Stimulated activated CD4-positive, alpha-beta T cell treated with anti-CD3 and anti-CD28 coated beads, Interleukin-1b, Interleukin-23, amount 100 ng/mL, for 24 hours (primary cell): ENCODE measurements around the gene PTPRG.
A peak's percentile ranks its signal among the peaks of the same experiment; 100 is the strongest.

Source experiments
- DNase-seq, 4 experiments: peaks; one replicate each; pipeline ENCODE4 v3.0.0-alpha.2; 2020; ENCODE audit warnings: low read depth in 4 of 4, low spot score in 1 of 4

Gene PTPRG

DNA sequence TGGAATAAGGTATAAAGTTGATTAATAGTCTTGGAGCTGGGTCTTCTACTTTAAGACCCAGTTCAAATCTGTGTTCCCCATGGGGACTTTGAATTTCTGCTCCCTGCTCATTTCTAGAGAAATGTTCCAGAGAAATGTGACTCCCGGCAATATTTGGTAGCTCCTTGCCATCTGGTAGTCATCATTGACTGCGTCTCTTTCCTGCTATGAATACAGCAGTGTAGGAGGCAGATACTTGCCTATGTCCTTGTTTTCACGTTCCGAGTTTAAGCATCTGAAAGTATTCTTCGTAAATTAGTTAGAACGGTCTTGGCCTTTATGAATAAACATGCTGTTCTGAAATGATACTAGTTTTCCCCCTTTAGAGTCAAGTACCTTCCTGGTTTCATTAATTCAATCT is 352.9 kb downstream of the PTPRG start:
- no peak for DNase-seq

DNA sequence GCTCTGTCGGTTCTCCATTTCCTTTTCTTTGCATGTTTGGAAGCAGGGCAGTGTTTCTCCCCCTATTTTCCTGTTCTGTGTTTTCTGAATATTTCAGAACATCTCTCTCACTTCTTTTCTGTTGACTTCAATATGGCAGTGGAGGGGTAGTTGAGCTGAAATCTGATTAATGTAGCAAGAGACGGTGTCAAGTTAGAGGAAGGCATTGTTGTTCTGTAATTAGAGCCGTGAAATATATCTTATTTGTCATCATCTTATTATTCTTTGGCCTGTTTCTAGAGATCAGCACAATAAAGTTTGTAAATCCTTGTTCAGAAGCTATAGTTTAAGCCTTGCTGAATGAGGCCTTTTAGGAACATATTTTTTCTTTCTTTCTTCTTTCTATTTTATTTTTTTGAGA is 353.9 kb downstream of the PTPRG start:
- DNase-seq, result no peak

DNA sequence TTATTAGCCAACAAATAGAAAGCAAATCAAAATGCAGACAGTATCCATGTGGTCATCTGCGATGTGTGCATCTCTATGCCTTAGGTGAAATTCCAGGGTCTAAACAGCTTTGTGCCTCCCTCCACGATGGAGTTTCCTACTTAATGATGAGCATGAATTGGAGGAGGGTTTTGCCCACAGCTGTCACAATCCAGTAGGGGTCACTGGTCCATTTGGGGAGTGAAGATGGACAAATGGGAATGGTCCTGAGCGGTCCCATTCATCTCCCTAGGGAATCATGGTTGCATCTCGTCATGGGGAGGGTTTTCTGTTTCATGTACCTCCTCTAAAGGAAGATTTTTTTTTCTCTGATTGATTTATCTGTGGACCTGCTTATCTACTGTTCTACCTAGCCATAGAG is 358.0 kb downstream of the PTPRG start:
- no peak for DNase-seq

DNA sequence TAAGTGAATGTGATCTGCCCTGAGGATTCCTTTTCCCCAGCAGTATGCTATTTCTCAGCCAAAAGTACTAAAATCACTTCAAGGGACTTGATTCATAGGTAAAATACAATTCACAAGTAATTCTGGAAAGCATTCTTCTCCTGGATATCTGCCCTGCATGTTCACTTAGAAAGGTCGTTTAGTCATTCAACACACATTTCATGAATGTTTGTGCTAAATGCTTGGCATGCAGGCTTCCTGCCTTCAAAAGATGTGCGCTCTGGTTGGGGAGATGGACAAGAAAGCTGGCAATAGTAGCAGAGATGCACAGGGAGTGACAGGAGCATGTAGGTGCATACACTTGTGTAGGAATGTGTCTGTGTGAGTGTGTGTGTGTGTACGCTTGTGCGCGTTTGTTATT is 360.7 kb downstream of the PTPRG start:
- no peak for DNase-seq

DNA sequence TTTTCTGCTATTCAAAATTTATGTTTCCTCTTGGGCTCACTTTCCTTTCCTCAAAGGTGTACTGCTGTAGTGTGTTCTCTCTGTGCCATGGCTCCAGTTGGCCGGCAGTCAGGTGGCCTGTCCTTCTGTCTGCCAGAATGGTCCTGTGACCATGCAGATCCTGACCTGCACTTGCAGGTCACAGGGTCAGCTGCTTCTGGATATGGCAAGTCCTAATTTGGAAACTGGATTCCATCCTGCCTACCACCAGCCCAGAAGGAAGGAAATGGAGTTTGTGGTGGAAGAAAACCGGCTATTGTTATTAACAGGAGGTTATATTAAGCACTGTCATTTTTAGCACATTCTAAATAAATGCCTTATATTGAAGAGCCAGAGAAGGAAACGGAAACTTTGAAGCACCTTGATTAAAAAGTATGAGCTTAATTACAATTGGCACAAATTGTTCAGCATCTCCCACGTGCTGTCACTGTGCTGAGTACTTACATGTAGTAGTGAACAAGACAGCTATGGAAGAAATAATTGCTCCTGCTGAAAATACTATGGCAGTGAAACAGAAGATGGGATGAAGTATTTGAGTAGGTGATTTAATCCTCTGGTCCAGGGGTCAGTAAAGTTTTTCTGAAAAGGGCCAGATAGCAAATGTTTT is 362.8 kb downstream of the PTPRG start:
- no peak for DNase-seq

DNA sequence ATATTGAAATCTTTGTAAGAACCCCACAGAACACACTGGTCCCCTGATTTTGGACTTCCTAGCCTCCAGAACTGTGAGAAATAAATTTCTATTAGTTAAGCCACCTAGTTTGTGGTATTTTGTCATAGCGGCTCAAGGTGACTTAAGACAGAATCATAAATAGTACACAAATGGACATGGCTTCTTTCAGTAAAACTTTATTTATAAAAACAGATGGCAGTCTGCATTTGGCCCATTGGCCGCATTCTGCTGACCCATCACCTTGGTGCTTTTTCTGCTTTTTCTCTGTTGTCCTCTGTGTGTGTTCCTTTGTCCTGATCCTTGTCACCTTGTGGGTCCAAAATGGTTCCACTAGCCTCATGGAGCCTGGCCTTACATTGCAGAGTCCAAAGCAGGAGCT is 363.6 kb downstream of the PTPRG start:
- no peak for DNase-seq

DNA sequence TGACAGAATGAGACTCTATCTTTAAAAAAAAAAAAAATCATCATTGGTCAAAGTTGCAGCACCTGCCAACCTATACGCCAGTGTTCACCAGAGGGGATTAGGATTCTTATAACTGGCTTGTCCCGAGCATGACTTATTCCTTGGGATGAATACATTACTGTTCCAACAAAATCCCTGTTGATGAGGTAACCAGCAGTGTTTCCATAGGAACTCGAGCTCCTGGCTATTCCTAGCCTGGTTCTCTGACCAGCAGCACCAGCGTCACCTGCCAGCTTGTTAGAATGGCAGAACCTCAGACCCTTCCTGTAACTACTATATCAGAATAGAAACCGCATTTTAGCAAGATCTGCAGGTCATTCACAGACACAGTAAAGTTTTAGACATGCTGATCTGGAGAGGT is 364.4 kb downstream of the PTPRG start:
- DNase-seq, result no peak

DNA sequence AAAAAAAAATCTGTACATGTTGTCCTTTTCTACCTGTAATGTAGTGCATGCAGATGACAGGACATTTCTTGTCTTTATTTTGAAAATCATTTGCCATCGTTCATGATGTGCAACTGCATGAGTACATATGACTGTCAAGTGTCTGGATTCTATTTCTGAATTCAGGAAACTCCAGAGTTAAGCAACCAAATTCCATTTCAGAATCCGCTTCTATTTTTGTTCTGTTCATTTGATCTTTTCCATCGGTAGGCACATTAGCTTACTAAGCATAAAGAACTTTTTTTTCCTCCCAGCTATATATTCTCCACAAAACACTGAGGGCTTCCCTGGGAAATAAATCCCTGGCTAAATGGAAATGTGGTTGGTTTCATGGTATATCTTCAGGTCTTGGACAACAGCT is 365.6 kb downstream of the PTPRG start:
- DNase-seq, result no peak

DNA sequence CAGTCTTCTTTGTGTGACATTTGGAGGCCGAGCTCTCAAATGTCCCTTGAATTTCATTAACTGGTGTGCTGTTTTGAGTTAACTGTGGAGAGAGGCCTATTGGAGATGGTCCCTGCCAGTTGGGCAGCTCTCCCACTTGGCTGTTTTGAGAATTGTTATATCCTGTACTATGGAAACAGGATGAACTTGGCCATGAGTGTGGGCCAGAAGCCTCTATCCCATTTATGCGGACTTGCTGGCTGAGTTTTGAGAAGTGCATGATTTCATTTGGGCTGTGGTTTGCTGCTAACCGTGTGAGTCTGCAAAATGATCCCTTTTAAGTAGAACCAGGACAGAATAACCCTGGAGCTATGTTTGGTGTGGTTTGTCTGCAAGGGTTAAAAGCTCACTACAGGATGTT is 366.0 kb downstream of the PTPRG start:
- DNase-seq, result no peak

DNA sequence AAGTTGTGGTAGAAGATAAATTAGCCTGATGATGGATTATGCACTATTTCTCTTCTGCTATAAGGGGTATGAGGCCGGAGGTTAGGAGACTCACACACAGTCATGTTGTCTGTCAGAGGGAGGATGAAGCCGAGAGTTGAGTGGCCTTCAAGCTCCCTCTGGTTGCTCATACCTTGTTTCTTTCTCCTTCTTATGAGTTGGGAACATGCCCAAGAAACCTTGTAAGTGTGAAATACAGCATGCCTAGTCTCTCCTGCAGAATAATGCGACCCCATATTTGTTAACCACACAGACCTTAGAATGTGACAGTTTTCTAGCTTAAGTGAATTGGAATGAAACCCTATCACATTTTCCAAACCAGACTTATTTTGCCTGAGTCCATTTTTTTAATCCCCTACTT is 366.7 kb downstream of the PTPRG start:
- no peak for DNase-seq

DNA sequence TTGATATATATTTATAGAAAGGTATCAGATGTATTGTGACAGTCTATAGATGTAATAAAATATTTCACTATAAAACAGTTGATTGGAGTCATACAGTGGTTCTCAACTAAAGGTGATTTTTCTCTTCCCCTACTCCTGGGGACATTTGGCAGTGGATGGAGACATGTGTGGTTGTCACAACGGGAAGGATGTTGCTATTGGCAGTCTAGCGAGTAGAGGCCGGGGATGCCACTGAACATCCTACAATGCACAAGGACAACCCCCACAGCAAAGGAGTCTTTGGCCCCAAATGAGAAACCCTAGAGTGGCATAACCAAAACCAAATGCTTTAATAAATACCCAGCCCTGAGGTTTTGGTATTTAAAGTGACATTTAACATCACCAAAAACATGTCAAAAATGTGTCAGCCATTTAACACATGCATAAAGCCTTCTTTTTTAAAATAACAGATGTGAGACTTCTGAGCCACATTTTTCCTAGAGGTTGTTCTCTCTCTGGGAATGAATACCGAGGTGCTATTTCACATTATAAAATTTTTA is 367.5 kb downstream of the PTPRG start:
- DNase-seq, result no peak

DNA sequence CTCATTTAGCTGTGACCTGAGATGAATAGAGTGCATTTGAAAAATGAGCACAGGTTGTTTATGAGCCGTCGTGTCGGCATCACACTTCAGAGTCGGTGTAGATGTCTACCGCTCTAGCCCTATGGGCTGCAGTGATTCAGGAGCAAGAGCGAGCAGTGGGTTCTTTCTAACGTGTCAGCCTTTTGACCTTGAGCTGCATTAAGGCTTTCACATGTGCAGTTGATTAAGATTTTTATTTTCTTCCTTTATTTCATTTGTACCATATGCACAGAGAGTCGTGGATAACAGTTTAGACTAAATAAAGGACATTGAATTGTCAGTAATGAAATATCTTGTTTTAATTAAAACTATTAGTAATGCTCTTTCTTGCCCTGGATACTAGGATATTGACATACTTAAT is 368.2 kb downstream of the PTPRG start:
- no peak for DNase-seq

DNA sequence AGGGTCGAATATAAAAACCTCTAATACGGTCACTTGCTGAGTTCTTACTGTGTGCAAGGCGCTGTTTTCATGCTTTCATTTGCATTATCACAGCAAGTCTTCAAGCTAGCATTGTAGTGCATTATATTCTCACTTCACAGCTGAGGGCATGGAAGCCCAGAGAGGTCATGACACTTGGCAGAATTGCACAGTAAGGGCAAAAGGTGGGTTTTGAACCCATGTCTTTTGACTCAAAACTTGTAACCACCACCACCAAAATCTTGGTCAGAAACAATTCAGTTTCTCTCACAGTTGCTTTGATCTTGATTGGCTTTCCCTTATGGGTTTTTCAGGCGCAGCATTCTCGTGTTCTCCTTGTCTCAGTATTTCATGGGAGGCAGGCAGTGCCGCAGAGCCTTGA is 371.1 kb downstream of the PTPRG start:
- no peak for DNase-seq

DNA sequence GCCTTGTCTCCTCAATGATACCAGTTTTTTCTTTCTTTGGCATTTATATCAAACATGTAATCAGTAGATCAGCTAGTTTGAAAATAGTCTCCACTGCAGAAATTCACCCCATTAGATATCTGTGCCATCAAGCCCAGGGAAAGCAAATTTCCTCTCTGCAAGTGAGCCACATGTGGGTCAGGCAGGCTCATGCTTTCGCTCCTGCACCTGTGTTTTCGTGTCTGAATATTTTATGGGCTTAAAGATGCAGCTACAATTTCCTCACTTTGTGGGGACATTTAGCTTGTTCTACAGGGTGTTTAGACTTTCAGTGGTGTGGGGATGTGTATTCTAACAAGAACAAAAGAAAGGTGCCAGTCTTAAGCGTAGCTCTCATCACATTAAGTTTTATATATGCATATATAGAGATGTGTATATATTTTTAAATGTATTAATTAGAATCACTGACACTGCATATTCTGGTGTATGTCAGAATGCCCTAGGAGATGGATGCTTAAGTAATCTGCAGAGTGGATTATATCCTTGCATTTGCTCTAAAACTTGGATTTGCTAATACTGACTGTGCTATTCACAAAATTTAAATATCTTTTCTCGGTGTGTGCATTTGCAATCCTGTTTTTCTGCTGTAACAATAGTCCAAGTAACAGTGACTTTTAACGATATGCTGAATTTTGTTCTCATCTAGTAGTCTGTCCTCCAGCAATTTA is 372.6 kb downstream of the PTPRG start:
- DNase-seq, result no peak

DNA sequence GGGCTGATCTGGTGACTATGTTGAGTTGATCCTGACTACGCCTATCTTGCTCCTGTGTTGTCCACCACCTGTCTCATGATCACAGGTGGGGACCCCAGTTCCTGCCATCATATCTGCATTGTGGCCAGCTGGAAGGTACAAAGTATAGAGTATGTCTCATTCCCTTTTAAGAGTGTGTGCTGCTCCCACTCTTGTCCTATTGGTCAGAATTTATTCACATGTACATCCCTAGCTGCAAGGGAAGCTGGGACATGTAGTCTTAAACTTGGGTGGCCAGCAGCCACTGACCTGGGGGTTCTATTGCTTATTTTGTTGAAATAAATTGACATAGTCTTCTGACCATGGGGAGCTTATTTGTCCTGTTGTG is 373.1 kb downstream of the PTPRG start:
- no peak for DNase-seq

DNA sequence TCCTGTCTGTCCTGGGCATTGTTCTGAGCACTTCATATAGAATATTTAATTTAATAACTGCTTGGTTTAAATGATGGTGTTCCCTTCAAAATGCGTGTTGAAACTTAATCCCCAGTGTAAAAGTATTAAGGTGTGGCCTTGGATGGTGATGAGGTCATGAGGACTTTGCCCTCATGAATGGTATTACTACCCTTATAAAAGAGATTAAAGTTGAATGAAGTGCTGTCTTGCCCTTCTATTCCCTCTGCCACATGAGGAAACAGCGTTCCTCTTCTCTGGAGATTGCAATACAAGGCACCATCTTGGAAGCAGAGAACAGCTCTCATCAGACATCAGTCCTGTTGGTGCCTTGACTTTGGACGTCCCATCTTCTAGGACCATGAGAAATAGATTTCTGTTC is 374.4 kb downstream of the PTPRG start:
- no peak for DNase-seq

DNA sequence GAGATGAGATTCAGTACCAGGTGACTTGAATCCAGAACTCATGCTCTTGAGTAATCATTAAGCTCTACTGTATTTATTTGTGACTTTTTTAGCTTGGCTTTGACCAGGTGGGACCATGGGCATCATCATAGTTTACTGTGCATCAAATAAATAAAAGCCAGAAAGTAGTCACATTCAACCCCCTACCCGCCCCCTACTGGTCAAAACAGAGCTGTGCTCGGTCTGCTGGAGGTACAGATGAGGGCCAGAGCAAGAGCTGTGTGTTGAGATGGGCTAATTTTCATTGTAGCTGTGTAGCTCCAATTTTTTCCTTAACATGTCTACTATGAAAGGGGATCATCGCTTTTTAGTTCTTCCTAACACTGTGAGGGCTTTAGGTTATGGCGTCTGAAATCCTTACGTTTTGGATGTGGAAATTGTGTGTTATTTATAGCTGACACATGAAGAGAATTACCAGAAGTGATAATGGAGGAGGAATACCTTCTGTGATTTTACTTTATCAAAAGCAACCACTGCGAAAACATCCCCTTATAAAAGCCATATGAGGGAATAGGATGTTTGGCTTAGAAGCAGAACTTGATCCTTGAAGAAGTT is 375.1 kb downstream of the PTPRG start:
- DNase-seq, result peak in 1 of 4 experiments; percentile 3

DNA sequence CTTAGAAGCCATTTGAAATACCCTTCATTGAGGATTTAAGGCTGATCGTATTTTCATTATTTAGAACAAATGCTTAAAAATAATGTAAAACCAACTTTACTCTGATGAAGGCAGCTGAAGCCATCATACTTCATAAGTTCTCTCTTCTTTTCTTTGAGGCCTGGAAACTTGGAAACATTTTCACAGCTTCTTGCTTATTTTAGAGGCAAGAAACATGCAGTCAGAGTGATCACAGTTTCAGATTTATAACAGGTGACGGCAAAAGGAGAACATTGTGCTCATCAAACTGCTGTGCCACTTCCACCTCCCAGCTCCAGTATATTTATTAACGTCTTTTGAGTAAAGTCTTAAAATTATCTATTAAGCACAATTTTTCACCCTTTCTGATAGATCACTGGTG is 376.1 kb downstream of the PTPRG start:
- no peak for DNase-seq

DNA sequence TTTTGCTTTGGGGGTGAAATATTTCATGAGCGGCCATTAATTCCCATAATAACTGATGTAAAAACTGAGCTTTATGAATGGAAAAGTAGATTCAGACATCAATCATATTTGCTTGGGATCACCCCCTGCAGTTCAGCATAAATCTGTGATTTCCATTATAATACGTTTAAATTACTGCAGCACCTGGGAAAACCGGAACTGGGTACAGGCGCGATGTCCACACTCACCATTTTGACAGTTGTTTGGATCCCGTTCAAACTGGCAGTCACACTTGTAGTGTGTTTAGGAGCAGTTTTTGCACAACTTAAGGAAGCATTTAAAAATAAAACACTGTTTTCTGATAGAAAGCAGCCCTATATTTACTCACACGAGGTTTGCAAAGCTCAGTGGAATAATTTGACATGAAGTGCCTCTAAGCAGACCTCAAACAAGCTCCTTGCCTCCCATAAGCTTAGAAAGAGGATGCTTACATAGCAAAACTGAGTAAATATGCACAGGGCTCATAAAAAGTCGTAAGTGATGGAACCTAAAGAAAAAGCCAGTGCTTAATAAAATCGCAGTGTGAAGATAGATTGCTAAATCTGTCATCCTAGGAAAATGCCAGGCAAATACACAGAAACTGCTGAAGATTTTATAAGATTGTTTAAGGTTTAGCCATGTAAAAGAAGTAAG is 377.6 kb downstream of the PTPRG start:
- no peak for DNase-seq

DNA sequence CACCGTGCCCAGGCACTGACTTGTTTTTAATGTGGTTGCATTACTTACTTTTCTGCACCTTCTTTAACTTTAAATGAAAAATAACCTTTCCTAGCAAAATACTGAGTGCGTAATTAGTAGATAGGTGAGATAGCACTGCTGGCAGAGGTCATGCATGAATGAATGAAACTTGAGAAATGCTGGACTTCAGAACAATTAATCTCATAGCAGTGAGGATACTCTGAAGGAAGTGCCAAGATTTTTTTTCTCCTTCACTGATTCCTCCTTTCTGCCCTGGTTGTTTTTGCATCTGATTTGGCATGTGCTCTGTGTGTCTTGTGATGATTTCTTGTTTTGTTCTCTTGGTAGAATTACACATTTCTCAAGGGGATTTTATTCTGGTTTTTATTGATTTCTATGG is 378.9 kb downstream of the PTPRG start:
- DNase-seq, result no peak

DNA sequence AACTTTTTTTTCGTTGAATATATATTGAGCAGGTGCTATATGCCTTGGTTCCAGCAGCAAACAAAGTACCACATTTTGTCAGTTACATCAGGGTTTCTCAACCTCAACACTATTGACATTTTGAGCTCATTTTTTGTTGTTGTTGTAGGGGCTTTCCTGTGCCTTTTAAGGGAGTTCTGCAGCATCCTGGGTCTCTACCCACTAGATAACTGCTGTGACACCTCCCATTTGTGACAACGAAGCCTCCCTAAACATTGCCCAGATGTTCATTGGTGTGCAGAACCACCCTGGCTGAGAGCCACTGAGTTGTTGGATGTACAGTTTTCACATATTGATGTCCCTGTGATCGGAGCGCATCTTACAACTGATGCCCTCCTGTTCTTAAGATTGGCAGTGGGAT is 382.6 kb downstream of the PTPRG start:
- DNase-seq, result no peak

DNA sequence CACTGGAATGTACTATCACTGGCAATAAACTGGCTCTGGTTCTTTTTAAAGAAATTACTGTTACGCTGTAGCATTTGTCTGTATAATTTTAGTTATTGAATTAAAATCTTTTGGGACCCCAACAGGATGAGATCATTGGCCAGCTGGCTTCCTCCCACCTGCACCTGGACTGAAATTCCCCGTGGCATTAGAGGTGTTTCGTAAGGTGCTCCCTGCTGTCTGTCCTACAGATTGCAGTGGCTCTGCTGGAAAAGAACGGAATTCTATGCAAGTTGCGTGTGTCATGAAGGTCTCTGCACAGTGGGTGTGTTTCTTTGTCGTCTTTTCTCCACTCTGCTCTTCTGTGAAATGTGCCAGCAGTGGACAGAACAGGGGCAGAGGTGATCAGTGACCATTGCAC is 383.4 kb downstream of the PTPRG start:
- no peak for DNase-seq
